ENCODE measurements around the gene BEST4. TPM values are rescaled to one million over a fixed set of nuclear protein-coding genes. Genes with fewer than 3 reads are reported as not detected.

Gene BEST4
- total and polyA plus RNA-seq, 2 of the 8 experiments (the other 6 are each of a cell fraction or from before 2014, with no cell fraction given), result 0.76 to 1.4 TPM

DNA sequence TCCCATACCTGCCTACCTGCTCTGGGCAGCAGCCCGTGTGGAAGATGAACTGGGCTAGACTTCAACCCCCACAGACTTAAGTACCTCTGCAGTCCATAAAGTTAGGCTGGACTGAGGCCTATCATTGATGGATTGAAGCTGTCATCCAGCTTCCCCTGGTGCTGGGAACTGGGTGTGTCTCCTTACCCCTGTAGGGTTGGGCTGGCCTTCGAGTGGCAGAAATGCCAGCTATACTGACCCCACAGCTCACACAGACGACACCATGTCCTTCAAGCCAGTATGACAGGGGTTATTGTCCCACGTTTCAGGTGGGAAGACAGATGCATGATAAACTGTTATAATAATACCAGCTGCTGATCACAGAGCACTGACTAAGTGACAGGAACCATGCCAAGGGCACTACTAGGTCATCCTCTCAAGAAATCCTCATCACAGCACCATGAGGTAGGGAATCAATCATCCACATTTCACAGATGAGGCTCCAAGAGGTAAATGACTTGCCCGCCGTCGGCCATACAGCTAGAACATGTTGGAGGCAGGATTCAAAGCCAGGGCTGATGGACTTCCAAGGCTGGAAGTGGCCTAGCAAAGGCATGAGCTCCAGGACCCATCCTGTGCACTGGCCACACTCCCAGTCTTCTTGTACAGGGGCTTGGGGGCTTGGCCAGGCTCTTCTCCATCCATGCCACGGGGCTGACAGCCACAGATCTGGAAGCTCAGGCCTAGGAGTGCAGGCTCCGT lies at the start of gene BEST4 (continued):
- TF ChIP-seq GTF2F1 (IDR thresholded peaks at IDR 0.05; ENCODE audit: borderline replicate concordance, low read depth, low read length) (no peak), SP4 (IDR thresholded peaks at IDR 0.05; ENCODE audit: low read length) (no peak), RAD21 (IDR thresholded peaks at IDR 0.05 in 1 of 2, conservative IDR thresholded peaks at IDR 0.05 in 1 of 2; ENCODE audit: low read depth in 2 of 2, low read length in 2 of 2) (no peak), SAP30 (IDR thresholded peaks at IDR 0.05; ENCODE audit: insufficient read depth, insufficient replicate concordance, low read length) (no peak), RNF2 (IDR thresholded peaks at IDR 0.05; ENCODE audit: borderline replicate concordance, low read depth, low read length, missing control alignments, poor library complexity, severe bottlenecking) (no peak)
- TF ChIP-seq, protein P1, sequence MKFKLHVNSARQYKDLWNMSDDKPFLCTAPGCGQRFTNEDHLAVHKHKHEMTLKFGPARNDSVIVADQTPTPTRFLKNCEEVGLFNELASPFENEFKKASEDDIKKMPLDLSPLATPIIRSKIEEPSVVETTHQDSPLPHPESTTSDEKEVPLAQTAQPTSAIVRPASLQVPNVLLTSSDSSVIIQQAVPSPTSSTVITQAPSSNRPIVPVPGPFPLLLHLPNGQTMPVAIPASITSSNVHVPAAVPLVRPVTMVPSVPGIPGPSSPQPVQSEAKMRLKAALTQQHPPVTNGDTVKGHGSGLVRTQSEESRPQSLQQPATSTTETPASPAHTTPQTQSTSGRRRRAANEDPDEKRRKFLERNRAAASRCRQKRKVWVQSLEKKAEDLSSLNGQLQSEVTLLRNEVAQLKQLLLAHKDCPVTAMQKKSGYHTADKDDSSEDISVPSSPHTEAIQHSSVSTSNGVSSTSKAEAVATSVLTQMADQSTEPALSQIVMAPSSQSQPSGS (IDR thresholded peaks at IDR 0.05; ENCODE audit: low read length), result no peak
